HG03460 (cell line): ENCODE measurements around the gene GDPD3.
"Not testable (repeated sequence)": the region's sequence is repeated elsewhere in the genome, so short reads cannot be mapped to it uniquely, and the experiment has no call there.

Experiments
- ATAC-seq: cut with Tn5 transposase; IDR thresholded peaks from one replicate; pipeline ENCODE4 v1.9.1; 2021; ENCODE audit not compliant: unreplicated experiment

Gene GDPD3

GRCh38 chr16:30125690-30126089 is 12.4 kb upstream of the GDPD3 start:
- ATAC-seq, result not testable (repeated sequence)

DNA sequence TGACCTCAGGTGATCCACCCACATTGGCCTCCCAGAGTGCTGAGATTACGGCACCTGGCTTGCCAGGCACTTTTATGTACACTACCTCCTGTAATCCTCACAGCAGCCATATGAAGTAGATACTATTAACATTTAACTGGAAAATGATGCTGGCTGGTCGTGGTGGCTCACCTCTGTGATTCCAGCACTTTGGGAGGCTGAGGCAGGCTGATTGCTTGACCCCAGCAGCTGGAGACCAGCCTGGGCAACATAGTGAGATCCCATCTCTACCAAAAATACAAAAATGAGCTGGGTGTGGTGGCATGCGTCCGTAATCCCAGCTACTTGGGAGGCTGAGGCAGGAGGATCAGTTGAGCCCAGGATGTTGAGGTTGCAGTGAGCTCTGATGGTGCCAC is 11.6 kb upstream of the GDPD3 start:
- no peak for ATAC-seq

GRCh38 chr16:30122604-30123160 is 9.3 kb upstream of the GDPD3 start:
- ATAC-seq, result no peak

- ATAC-seq, result no peak
These were observed 8.6 kb upstream of the GDPD3 start for GRCh38 chr16:30121741-30122571.

DNA sequence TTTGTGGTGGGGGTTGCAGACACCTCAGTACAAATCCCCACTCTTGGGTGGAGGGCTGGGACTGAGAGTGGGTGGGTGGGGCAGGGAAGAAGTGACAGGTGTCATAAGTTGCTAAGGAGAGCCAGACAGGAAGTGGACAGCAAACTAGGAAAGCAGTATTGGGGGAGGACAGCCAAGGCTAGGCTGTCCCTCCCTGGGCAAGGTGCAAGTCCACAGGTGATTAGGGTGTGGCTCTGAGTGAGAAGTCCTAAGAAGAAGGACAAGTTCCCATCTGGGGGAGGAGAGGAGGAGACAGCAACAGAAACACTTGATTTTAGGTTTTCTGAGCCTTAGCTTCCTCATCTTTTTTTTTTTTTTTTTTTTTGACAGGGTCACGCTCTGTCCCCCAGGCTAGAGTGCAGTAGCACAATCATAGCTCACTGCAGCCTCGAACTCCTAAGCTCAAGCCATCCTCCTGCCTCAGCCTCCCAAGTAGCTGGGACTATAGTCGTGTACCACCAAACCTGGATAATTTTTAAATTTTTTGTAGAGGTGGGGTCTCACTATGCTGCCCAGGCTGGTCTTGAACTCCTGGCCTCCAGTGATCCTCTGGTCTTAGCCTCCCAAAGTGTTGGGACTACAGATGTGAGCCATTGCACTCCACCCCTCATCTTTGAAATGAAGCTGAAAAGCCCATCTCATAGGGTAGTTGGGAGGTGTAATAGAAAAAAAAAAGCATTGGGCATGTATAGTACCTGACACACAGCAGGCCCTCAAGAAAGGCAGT is 7.2 kb upstream of the GDPD3 start:
- ATAC-seq, result no peak

DNA sequence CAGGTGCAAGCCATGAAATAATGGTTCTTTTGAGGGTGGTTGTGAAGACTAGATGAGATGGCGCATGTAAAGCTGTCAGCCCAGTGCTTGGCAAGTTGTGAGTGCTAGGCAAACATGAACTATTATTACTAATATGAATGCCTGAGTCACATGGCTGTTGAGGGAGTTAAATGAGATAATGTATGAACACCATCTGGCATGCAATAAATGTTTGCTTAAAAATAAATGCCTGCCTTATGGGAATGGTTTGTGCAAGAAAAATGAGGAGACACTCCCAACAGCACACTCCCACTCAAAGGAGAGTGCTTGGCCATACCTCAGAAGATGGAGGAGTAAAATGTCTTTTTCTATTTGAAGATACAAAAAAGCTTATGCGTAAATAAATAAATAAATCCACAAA is 6.1 kb upstream of the GDPD3 start:
- no peak for ATAC-seq

GRCh38 chr16:30117768-30118167 is 4.4 kb upstream of the GDPD3 start:
- ATAC-seq, result no peak

- ATAC-seq, result no peak
These were observed 3.2 kb upstream of the GDPD3 start for GRCh38 chr16:30116291-30117207.

- ATAC-seq, result no peak
These were observed 1.9 kb upstream of the GDPD3 start for GRCh38 chr16:30115238-30115637.

GRCh38 chr16:30114833-30115232 is 1.5 kb upstream of the GDPD3 start:
- not testable (repeated sequence) for ATAC-seq

DNA sequence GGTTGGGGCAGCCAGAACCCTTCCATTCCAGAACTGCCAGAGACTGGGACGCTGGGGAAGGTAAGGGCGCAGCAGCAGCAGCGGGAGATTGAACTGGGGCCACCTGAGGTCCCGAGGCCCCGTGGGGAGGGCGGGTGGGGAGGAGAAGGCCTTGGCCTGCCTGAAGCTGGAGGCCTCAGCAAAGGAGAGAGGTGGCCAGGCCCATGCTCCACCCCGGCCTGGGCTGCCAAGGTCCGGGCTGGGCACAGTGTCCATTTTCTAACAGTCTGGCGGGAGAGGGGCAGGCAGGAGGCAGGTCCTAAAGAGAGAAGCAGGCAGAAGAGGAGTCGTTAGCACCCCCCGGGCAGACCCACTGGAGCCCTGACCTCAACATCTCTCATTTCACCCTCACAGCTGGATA is 1.1 kb upstream of the GDPD3 start:
- no peak for ATAC-seq

DNA sequence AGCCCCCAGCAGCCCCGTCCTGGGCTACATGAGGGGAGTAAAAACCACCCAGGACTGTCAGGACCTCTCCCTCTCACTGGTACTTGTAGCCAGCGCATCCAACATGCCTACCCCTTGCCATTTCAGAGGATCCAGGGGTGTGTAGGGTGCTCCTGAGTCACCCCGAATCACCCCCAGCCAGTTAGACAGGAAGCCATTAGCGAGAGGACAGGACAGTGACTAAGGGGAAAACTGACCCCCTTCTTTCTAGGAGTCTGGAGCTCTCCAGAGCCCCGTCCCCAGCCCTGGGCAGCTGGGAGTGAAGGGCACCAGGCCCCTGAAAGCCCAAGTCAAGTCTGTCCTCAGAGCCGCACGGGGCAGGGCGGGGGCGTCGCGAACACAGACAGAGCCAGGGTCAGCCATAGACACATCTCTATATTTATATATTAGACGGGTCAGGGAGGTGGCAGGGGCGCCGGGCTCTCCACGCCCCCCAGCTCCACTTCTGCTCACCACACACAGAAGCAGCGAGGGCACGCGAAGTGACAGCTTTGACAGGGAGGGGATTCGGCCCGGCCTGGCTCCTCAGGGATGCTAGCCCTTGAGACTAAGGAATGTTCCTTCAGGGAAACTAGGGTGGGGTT is 485 bp upstream of the GDPD3 start:
- ATAC-seq, result no peak

DNA sequence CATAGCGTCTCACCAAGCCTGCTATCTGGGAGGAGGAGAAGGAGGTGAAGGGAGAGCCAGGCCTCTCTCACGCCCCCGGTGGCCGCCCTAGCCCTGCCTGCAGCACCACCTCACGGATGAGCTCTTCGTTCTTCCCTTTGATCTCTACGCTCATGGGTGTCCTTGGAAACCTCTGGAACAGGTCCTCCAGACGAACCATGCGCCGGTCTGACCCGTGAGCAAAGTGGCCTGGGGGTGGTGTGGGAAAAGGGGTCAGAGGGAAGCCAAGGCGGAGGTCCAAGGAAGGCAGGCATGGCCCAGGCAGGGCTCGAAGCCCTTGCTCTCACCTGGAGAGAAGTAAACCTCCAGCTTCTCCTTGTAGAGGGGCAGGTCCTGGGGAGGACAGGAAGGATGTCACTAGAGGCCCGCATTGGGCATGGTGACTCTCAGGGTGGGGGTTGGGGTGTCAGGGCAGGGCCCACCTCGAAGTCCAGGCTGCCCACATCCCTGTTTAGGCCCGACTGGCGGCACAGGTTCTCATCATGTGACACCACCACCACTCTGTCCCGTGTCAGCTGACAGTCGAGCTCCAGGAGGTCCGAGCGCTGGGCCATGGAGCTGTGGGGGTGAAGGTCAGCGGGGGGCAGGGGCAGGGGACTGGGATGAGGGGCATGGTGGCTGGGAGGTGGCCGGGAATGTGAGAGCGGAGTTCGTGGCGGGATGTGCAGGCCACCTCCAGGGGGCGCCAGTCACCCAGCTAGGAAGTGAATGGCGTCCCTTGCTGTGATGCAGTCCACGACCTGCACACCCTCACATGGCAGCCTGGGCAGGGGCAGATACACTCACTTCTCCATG is 923 bp downstream of the GDPD3 start:
- no peak for ATAC-seq

GRCh38 chr16:30110661-30111060 is 2.7 kb downstream of the GDPD3 start:
- ATAC-seq, result no peak

DNA sequence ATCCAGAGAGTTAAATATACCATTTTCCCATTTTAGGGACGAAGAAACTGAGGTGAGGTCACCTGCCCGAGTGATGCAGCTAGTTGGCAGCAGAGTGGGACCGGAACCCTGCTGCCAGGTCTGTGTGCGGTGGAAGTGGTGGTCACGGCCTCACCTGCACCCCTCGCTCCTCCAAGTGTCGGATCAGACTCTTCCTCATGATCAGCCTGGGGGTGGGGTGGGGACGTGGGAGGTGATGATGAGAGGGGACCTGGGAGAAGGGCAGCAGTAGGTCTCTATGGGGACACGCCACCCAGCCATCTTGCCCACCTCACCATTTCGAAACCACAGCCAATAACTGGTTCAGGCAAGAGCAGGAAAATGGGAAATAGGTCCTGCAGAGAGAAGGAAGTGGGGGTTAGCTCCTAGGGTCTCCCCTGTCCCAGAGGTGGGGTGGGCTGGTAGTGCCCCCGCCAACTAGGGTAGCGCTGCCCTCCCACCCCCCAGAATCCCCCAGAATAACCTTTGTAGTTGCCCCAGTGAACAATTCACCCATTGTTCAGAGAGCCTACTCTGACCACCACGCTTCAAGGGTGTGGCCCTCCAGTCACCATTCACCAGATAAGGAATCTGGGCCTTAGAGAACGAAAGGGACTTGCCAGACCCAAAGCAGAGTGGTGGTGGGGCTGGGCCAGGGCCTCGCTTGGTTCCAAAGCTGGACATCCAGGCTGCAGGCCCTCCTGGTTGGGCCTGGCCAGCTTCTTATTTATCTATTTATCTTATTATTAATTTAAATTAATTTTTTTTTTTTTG is 5.1 kb downstream of the GDPD3 start:
- no peak for ATAC-seq

DNA sequence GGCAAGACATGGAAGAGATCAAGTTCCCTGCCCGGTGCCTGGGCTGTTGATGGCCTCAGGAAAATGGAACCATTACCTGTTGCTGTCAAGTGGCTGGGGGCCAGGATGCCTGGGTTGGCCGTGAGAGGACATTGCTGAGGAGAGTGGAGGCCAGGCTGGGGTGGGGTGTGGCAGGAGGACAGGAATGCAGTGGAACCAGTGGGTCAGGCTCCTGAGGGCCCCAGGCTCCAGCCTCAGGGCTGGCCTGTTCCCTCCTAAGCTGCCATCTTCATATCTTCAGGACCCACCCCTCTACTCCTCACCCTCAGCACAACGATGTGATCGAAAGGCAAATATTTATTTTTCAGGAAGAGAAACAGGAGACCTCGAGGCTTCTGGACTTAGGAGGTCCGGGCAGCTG is 8.8 kb downstream of the GDPD3 start:
- no peak for ATAC-seq

DNA sequence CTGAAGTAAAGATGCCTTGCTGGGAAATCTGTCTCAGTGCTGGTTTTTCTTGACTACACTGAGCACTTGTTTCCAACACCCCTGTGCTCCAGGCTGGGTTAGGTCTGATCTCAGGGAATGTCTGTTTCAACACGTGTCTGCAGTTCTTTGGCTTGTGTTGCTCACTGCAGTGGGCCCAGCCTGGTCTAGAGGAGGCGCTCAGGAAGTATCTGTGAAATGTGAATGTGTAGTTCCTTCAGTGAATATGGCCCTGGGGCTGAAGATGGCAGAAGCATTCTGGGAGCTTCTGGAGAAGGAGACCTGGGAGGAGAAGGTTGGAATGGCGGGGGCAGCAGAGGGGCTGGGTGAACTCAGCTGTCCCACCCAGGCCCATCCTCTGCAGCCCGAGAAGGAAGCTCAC is 9.2 kb downstream of the GDPD3 start:
- ATAC-seq, result no peak

DNA sequence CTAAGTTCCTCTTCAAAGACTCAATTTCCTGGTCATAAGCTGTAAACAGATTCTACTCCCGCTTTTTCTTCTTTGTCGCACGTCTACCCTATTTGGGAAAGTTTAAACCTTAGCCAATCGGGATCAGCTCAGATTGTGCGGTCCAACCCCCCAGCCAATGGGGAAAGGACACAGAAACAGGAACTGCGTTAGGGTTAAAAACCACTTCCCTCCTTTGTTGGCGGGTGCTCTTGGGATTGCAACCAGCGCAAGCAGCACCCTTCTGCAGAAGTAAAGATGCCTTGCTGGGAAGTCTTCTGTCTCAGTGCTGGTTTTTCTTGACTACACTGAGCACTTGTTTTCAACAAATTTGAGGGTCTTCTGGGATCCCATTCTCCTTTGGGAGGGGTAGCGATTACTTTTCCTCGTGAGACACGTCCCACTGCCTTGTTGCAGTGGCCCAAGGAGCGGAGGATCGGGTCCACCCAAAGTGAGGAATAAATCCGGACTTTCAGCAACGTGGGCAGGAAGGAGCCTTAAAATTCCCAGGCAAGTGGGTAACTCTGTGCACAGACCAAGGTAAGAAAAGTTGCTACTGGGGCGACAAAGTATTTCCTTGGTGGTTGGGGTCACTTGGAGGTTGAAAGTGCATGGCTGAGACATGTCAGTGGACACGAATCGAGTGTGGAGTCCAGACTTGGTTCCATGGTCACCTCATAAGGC is 16.3 kb downstream of the GDPD3 start:
- no peak for ATAC-seq
